Measurements from ENCODE around the gene EEF2K. TPM values are rescaled to one million over a fixed set of nuclear protein-coding genes. Genes with fewer than 3 reads are reported as not detected.

Gene EEF2K
- total and polyA plus RNA-seq, 2 of the 13 experiments (the other 11 are each of a cell fraction or from before 2014, with no cell fraction given) = 22.0 to 23.8 TPM

DNA sequence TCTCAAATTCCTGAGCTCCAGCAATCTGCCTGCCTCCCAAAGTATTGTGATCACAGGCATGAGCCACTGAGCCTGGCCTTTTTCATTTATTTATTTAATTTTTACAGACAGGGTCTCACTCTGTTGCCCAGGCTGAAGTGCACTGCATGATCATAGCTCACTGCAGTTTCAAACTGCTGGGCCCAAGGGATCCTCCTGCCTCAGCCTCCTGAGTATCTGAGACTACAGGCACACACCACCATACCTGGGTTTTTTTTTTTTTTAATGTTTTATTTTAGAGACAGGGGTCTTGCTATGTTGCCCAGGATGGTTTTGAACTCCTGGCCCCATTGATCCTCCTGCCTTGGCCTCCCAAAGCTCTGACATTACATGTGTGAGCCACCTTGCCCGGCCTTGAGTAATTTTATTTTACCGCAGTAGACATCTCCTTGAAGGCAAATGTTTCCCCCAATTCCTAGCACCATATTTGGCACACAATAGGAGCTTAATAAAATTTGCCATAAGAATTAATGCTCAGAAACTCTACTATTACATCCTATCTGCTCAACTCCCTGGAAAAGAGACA lies 1.9 kb upstream of the EEF2K start (continued):
- TF ChIP-seq, protein P1, sequence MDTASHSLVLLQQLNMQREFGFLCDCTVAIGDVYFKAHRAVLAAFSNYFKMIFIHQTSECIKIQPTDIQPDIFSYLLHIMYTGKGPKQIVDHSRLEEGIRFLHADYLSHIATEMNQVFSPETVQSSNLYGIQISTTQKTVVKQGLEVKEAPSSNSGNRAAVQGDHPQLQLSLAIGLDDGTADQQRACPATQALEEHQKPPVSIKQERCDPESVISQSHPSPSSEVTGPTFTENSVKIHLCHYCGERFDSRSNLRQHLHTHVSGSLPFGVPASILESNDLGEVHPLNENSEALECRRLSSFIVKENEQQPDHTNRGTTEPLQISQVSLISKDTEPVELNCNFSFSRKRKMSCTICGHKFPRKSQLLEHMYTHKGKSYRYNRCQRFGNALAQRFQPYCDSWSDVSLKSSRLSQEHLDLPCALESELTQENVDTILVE (CRISPR knock-in tag; IDR thresholded peaks at IDR 0.05) = no peak
- TF ChIP-seq ZSCAN31 (CRISPR knock-in tag; IDR thresholded peaks at IDR 0.05; ENCODE audit: low read depth) = 0 out of 2 replicates have a peak, but pooled peaks have one; percentile 51
- TF ChIP-seq, protein P2, sequence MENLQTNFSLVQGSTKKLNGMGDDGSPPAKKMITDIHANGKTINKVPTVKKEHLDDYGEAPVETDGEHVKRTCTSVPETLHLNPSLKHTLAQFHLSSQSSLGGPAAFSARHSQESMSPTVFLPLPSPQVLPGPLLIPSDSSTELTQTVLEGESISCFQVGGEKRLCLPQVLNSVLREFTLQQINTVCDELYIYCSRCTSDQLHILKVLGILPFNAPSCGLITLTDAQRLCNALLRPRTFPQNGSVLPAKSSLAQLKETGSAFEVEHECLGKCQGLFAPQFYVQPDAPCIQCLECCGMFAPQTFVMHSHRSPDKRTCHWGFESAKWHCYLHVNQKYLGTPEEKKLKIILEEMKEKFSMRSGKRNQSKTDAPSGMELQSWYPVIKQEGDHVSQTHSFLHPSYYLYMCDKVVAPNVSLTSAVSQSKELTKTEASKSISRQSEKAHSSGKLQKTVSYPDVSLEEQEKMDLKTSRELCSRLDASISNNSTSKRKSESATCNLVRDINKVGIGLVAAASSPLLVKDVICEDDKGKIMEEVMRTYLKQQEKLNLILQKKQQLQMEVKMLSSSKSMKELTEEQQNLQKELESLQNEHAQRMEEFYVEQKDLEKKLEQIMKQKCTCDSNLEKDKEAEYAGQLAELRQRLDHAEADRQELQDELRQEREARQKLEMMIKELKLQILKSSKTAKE (CRISPR knock-in tag; IDR thresholded peaks at IDR 0.05; ENCODE audit: borderline replicate concordance) = no peak
- TF ChIP-seq DR1 (CRISPR knock-in tag; IDR thresholded peaks at IDR 0.05) = no peak

DNA sequence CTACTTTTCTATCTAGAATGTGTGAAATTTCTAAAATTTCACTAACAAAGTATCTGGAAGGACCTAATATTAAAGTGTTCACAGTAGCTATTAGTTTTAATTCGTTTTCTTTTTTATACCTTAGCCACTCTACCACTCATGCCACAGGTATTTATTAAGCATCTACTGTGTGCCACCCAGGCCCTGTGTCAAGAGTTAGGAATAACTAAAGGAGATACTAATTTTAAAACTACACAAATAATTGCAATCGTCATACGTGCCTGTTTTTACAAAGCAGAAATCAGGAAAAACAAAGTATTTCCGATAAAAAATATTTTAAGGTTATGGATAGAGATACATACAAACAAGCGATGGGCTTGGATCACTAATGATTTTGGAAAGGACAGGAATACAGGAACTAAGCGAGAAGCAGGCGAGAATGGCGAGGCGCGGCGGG lies 483 bp upstream of the EEF2K start:
- POLR2A ChIA-PET = interaction anchor here (0.6 to 5.4 kb wide), 11 partner anchors 8 to 252 kb away, joined by 3 to 78 read pairs (median 4); partner anchors contain the start of genes POLR3E and UQCRC2
- no peaks in the 10 kb centered on the region for H3K9me3 ChIP-seq (ENCODE audit: low read length)
- H2AFZ ChIP-seq (ENCODE audit: low read length) = peak overlapping the region; percentile 55
- DNase-seq (ENCODE audit: low spot score) (no peak), ATAC-seq (no peak), FAIRE-seq (no peak)
- H3K27me3 ChIP-seq (ENCODE audit: control insufficient read depth in 1 of 2, insufficient read depth in 2 of 2, low read length in 2 of 2) = no peaks in the 10 kb centered on the region; a peak in 1 of 5 replicates
- 9% methylated on average over 11 of the region's 11 CpGs for WGBS (ENCODE audit: low lambda C conversion rate)
- 0 out of 2 replicates have a peak, but pooled peaks cover 3% of the 10 kb centered on the region for H4K20me1 ChIP-seq (ENCODE audit: insufficient read depth, low read length)
- H3K4me3 ChIP-seq (replicated peaks in 1 of 3; ENCODE audit: insufficient read depth in 1 of 3, low read depth in 2 of 3, low read length in 3 of 3) = peak overlapping the region; percentile 54 to 97 (median 93)
- H3K36me3 ChIP-seq (replicated peaks in 1 of 2; ENCODE audit: control insufficient read depth in 1 of 2, insufficient read depth in 2 of 2, low read length in 2 of 2) = peaks cover 0 to under 1% of the 10 kb centered on the region in 2 experiments
- BruUV-seq (replicated peaks) = TSS peak; percentile 98
- peaks cover 41% of the 10 kb centered on the region for H3K79me2 ChIP-seq (ENCODE audit: insufficient read depth, low read length)
- peak overlapping the region; percentile 96 for H3K4me2 ChIP-seq (ENCODE audit: low read depth, low read length)
- CTCF ChIA-PET (ENCODE audit: low intra/inter-chr PET ratio, low total read pairs) = interaction anchor here (0.9 to 1.9 kb wide), 2 partner anchors 10 to 92 kb away, joined by 3 to 14 read pairs; partner anchors contain the start of gene POLR3E
- H3K27ac ChIP-seq (ENCODE audit: extremely low read length, insufficient read depth, low read length) = peak overlapping the region; percentile 53
- in situ Hi-C loops (cut with HindIII; ENCODE audit: extremely low pct_ligation_motif_present, low pct_unique_long_range_greater_than_20kb) (no loop called here), intact Hi-C loops (cut with micrococcal nuclease; ENCODE audit: unreplicated experiment) (loop anchor here (1.0 to 5.0 kb wide), 2 partner anchors 82 to 92 kb away; partner anchors contain the start of gene POLR3E)
- H3K9ac ChIP-seq (ENCODE audit: insufficient read depth, low read depth, low read length) = peak overlapping the region; percentile 85
- H3K4me1 ChIP-seq (ENCODE audit: insufficient read depth, low read length) = peaks cover 72% of the 10 kb centered on the region
- TF ChIP-seq ZNF101 (CRISPR knock-in tag; IDR thresholded peaks at IDR 0.05; ENCODE audit: borderline replicate concordance, low read depth) (0 out of 2 replicates have a peak, but pooled peaks have one; percentile 4), RFX3 (CRISPR knock-in tag; IDR thresholded peaks at IDR 0.05) (0 out of 2 replicates have a peak, but pooled peaks have one; percentile 9), ZNF333 (CRISPR knock-in tag; IDR thresholded peaks at IDR 0.05; ENCODE audit: borderline replicate concordance) (no peak), GABPA (IDR thresholded peaks at IDR 0.05; ENCODE audit: low read depth, low read length) (no peak), GABPA (CRISPR knock-in tag; IDR thresholded peaks at IDR 0.05; ENCODE audit: low read depth) (no peak)
- TF ChIP-seq, protein P3, sequence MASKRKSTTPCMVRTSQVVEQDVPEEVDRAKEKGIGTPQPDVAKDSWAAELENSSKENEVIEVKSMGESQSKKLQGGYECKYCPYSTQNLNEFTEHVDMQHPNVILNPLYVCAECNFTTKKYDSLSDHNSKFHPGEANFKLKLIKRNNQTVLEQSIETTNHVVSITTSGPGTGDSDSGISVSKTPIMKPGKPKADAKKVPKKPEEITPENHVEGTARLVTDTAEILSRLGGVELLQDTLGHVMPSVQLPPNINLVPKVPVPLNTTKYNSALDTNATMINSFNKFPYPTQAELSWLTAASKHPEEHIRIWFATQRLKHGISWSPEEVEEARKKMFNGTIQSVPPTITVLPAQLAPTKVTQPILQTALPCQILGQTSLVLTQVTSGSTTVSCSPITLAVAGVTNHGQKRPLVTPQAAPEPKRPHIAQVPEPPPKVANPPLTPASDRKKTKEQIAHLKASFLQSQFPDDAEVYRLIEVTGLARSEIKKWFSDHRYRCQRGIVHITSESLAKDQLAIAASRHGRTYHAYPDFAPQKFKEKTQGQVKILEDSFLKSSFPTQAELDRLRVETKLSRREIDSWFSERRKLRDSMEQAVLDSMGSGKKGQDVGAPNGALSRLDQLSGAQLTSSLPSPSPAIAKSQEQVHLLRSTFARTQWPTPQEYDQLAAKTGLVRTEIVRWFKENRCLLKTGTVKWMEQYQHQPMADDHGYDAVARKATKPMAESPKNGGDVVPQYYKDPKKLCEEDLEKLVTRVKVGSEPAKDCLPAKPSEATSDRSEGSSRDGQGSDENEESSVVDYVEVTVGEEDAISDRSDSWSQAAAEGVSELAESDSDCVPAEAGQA (IDR thresholded peaks at IDR 0.05; ENCODE audit: low read depth) = no peak
- TF ChIP-seq, protein P3 (CRISPR knock-in tag; IDR thresholded peaks at IDR 0.05; ENCODE audit: borderline replicate concordance) = peak; percentile 6; the same call in 1 of the 2 replicates

Measured in HepG2 (cell line).